GM23338 (cell line): ENCODE measurements around the gene USP28. TPM values are rescaled to one million over a fixed set of nuclear protein-coding genes. Genes with fewer than 3 reads are reported as not detected.

Experiments used
- ATAC-seq: fragments of 200-7000 bp; cut with Tn5 transposase; 3 replicates; pipeline ENCODE4 v1.9.1; 2020
- DNase-seq: peaks from one replicate; pipeline ENCODE4 v3.0.0-alpha.2; 2015; ENCODE audit warnings: low spot score
- H2AFZ ChIP-seq: fragments of 200-600 bp; sonication (generic); 2 replicates; pipeline ENCODE4 v1.8.0; 2016; ENCODE audit warnings: antibody characterized with exemption, mild to moderate bottlenecking, moderate library complexity
- H3F3A ChIP-seq: fragments of 200-600 bp; sonication (generic); replicated peaks from 2 replicates; pipeline ENCODE4 v1.8.0; 2017; ENCODE audit warnings: antibody characterized with exemption, mixed run types, low read depth
- H3K27ac ChIP-seq: fragments of 200-600 bp; sonication (generic); 2 replicates; pipeline ENCODE4 v1.6.1; 2016; ENCODE audit warnings: low read depth
- H3K27me3 ChIP-seq: fragments of 200-600 bp; sonication (generic); 2 replicates; pipeline ENCODE4 v1.8.0; 2016; ENCODE audit warnings: mild to moderate bottlenecking, mixed run types, moderate library complexity; ENCODE audit not compliant: insufficient read depth
- H3K36me3 ChIP-seq: fragments of 200-600 bp; sonication (generic); 2 replicates; pipeline ENCODE4 v1.8.0; 2016; ENCODE audit warnings: mild to moderate bottlenecking; ENCODE audit not compliant: insufficient read depth
- H3K4me1 ChIP-seq: fragments of 200-600 bp; sonication (generic); 2 replicates; pipeline ENCODE4 v1.8.0; 2016; ENCODE audit warnings: mild to moderate bottlenecking, moderate library complexity; ENCODE audit not compliant: insufficient read depth
- H3K4me2 ChIP-seq: fragments of 200-600 bp; sonication (generic); 2 replicates; pipeline ENCODE4 v1.7.1; 2017; ENCODE audit warnings: mixed run types
- H3K4me3 ChIP-seq: fragments of 200-600 bp; sonication (generic); 2 replicates; pipeline ENCODE4 v1.6.1; 2016; ENCODE audit warnings: mixed run types
- H3K79me2 ChIP-seq: fragments of 200-600 bp; sonication (generic); replicated peaks from 2 replicates; pipeline ENCODE4 v1.8.0; 2017; ENCODE audit warnings: mild to moderate bottlenecking; ENCODE audit not compliant: insufficient read depth
- H3K9me2 ChIP-seq: fragments of 200-600 bp; sonication (generic); 2 replicates; pipeline ENCODE4 v1.8.0; 2017; ENCODE audit not compliant: insufficient read depth
- H4K20me1 ChIP-seq: fragments of 200-600 bp; sonication (generic); replicated peaks from 2 replicates; pipeline ENCODE4 v1.8.0; 2017; ENCODE audit warnings: mild to moderate bottlenecking; ENCODE audit not compliant: insufficient read depth
- H3K27ac Mint-ChIP-seq: 2 replicates; pipeline ENCODE4 v1.8.0; 2020; ENCODE audit warnings: inconsistent platforms, mild to moderate bottlenecking, moderate library complexity, mixed read lengths
- H3K27me3 Mint-ChIP-seq: 3 replicates; pipeline ENCODE4 v1.8.0; 2022; ENCODE audit warnings: low read depth, mild to moderate bottlenecking, moderate library complexity, mixed read lengths, inconsistent platforms; ENCODE audit not compliant: insufficient read depth, poor library complexity
- H3K36me3 Mint-ChIP-seq: 3 replicates; pipeline ENCODE4 v1.8.0; 2021; ENCODE audit warnings: low read depth, mild to moderate bottlenecking, inconsistent platforms, moderate library complexity, mixed read lengths
- H3K4me1 Mint-ChIP-seq: 3 replicates; pipeline ENCODE4 v1.8.0; 2020; ENCODE audit warnings: mild to moderate bottlenecking, inconsistent platforms, mixed read lengths
- H3K4me3 Mint-ChIP-seq: 3 replicates; pipeline ENCODE4 v1.8.0; 2021; ENCODE audit warnings: moderate library complexity, mild to moderate bottlenecking, inconsistent platforms, mixed read lengths
- H3K9me3 Mint-ChIP-seq: 3 replicates; pipeline ENCODE4 v1.8.0; 2020; ENCODE audit warnings: moderate library complexity, mild to moderate bottlenecking, inconsistent platforms, mixed read lengths
- CREB1 ChIP-seq: fragments of 250-450 bp; sonication (Bioruptor Pico); IDR thresholded peaks from 2 replicates; pipeline ENCODE4 v1.5.0; 2020; ENCODE audit warnings: low read depth, mild to moderate bottlenecking, moderate library complexity
- CTCF ChIP-seq, 2 experiments: fragments of 200-600 bp in 1 of 2; sonication (generic) in 1 of 2; conservative IDR thresholded peaks; 2 replicates each; pipeline versions ENCODE4 v1.5.1 to v1.6.1; 2016 to 2017; ENCODE audit warnings: antibody characterized with exemption in 2 of 2, low read depth in 2 of 2, mild to moderate bottlenecking in 2 of 2, moderate library complexity in 1 of 2
- EZH2 ChIP-seq: fragments of 200-600 bp; sonication (generic); IDR thresholded peaks from one replicate; pipeline ENCODE4 v1.8.0; 2017; ENCODE audit warnings: antibody characterized with exemption, mild to moderate bottlenecking, low read depth; ENCODE audit not compliant: unreplicated experiment
- JUNB ChIP-seq: IDR thresholded peaks from one replicate; pipeline ENCODE4 v1.6.1; 2016; ENCODE audit warnings: antibody characterized with exemption; ENCODE audit not compliant: unreplicated experiment
- POLR2AphosphoS5 ChIP-seq: IDR thresholded peaks from 2 replicates; pipeline ENCODE4 v1.6.1; 2016; ENCODE audit warnings: antibody characterized with exemption, low read depth
- REST ChIP-seq: IDR thresholded peaks from one replicate; pipeline ENCODE4 v1.6.1; 2018; ENCODE audit warnings: antibody characterized with exemption; ENCODE audit not compliant: unreplicated experiment
- STAT1 ChIP-seq: IDR thresholded peaks from one replicate; pipeline ENCODE4 v1.6.1; 2016; ENCODE audit warnings: antibody characterized with exemption; ENCODE audit not compliant: unreplicated experiment
- ZNF331 ChIP-seq: fragments of 250-450 bp; sonication (Bioruptor Pico); IDR thresholded peaks from 2 replicates; pipeline ENCODE4 v1.5.0; 2020; ENCODE audit warnings: low read depth, mild to moderate bottlenecking, moderate library complexity
- polyA plus RNA-seq: library from polyadenylated mRNA; unstranded; fragments of >200 nt; fragmentation: Nextera tagmentation; extraction: Ambion mirVana; gene quantifications from 2 replicates; pipeline ENCODE4 v1.2.1, GENCODE V29; 2016
- total RNA-seq: library from RNA; depleted of rRNA; stranded (reverse); fragments of >200 nt; shearing (Covaris generic); gene quantifications from 2 replicates; pipeline ENCODE4 v1.2.3, GENCODE V29; 2014

The USP28 gene
- total and polyA plus RNA-seq, 2 experiments from 2014 or later: 73.9 to 171 TPM

GRCh38 chr11:113829751-113830150, 45.6 kb downstream of the USP28 start:
- H3K27me3 Mint-ChIP-seq: no peaks in the 10 kb centered on the region
- H3K4me1 Mint-ChIP-seq: no peaks in the 10 kb centered on the region
- H3K36me3 Mint-ChIP-seq: peaks cover 83% of the 10 kb centered on the region
- peaks cover 7% of the 10 kb centered on the region; the same call in 1 of the 2 replicates for H4K20me1 ChIP-seq
- TF ChIP-seq POLR2AphosphoS5 (no peak), REST (no peak), JUNB (no peak), EZH2 (no peak), CREB1 (CRISPR knock-in tag) (no peak), CTCF (conservative IDR thresholded peaks at IDR 0.05; ENCODE audit: low read depth in 2 of 2) (no peak), STAT1 (no peak)
- DNase-seq (no peak), ATAC-seq (no peak)
- H3K4me1 ChIP-seq: no peaks in the 10 kb centered on the region
- no peak overlapping the region for H2AFZ ChIP-seq
- no peak overlapping the region for H3K4me3 ChIP-seq
- no peak overlapping the region for H3K4me2 ChIP-seq
- peaks cover 62% of the 10 kb centered on the region for H3K36me3 ChIP-seq
- H3K27me3 ChIP-seq: no peaks in the 10 kb centered on the region
- H3K79me2 ChIP-seq: peaks cover 29% of the 10 kb centered on the region
- H3F3A ChIP-seq: no peaks in the 10 kb centered on the region
- no peaks in the 10 kb centered on the region for H3K9me2 ChIP-seq
- no peaks in the 10 kb centered on the region; the same call in 2 of the 3 replicates for H3K9me3 Mint-ChIP-seq
- 0 out of 2 replicates have a peak overlapping the region, but pooled peaks have one; percentile 27 for H3K27ac Mint-ChIP-seq
- H3K4me3 Mint-ChIP-seq: no peak overlapping the region
- no peak overlapping the region for H3K27ac ChIP-seq

GRCh38 chr11:113828191-113828590, 47.2 kb downstream of the USP28 start:
- H3K36me3 ChIP-seq: peaks cover 64% of the 10 kb centered on the region
- H3K36me3 Mint-ChIP-seq: peaks cover 84% of the 10 kb centered on the region
- TF ChIP-seq STAT1 (no peak), CREB1 (CRISPR knock-in tag) (no peak), EZH2 (no peak), ZNF331 (CRISPR knock-in tag) (no peak), CTCF (conservative IDR thresholded peaks at IDR 0.05; ENCODE audit: low read depth in 2 of 2) (no peak), POLR2AphosphoS5 (no peak), REST (no peak)

More at GRCh38 chr11:113828191-113828590, 47.2 kb downstream of the USP28 start:
- no peak overlapping the region for H3K27ac ChIP-seq
- Mint-ChIP-seq H3K9me3 (no peaks in the 10 kb centered on the region; the same call in 2 of the 3 replicates), H3K27me3 (no peaks in the 10 kb centered on the region), H3K4me3 (no peak overlapping the region), H3K27ac (no peak overlapping the region), H3K4me1 (no peaks in the 10 kb centered on the region)
- no peak overlapping the region for H3K4me2 ChIP-seq
- DNase-seq (no peak), ATAC-seq (no peak)
- H3K4me1 ChIP-seq: no peaks in the 10 kb centered on the region
- no peaks in the 10 kb centered on the region for H3K9me2 ChIP-seq
- H3K4me3 ChIP-seq: no peak overlapping the region
- no peak overlapping the region for H2AFZ ChIP-seq
- H4K20me1 ChIP-seq: 0 out of 2 replicates have a peak, but pooled peaks cover 3% of the 10 kb centered on the region
- H3K27me3 ChIP-seq: no peaks in the 10 kb centered on the region
- H3F3A ChIP-seq: no peaks in the 10 kb centered on the region
- H3K79me2 ChIP-seq: peaks cover 18% of the 10 kb centered on the region
